NOMO-1 (cell line): ENCODE data around the gene CCDC63.
"Not testable (repeated sequence)": the region's sequence is repeated elsewhere in the genome, so short reads cannot be mapped to it uniquely, and the experiment has no call there.

ENCODE experiments used
- DNase-seq, 2 experiments: peaks; one replicate each; lab custom pipeline; 2025; ENCODE audit not compliant: unreplicated experiment in 2 of 2; lab: John Stamatoyannopoulos, UW

Gene CCDC63

GRCh38 chr12:110844131-110844530, 2.7 kb upstream of the CCDC63 start:
- no peak for DNase-seq

GRCh38 chr12:110844551-110845338, 2.0 kb upstream of the CCDC63 start:
- DNase-seq: peak in 1 of 2 experiments; percentile 29

- DNase-seq: no peak
Measured at GRCh38 chr12:110845339-110845682, 1.5 kb upstream of the CCDC63 start.

- DNase-seq: no peak
Measured at GRCh38 chr12:110848314-110848923, 1.6 kb downstream of the CCDC63 start.

- DNase-seq: no peak
Measured at GRCh38 chr12:110849221-110849620, 2.4 kb downstream of the CCDC63 start.

GRCh38 chr12:110849748-110850403, 3.1 kb downstream of the CCDC63 start:
- DNase-seq: no peak

- no peak for DNase-seq
Measured at GRCh38 chr12:110850762-110851161, 4.0 kb downstream of the CCDC63 start.

GRCh38 chr12:110853836-110854235, 7.0 kb downstream of the CCDC63 start:
- DNase-seq: no peak

GRCh38 chr12:110856542-110856941, 9.8 kb downstream of the CCDC63 start:
- DNase-seq: no peak

GRCh38 chr12:110857528-110857927, 10.7 kb downstream of the CCDC63 start:
- no peak for DNase-seq

- not testable (repeated sequence) for DNase-seq
Measured at GRCh38 chr12:110857954-110858353, 11.2 kb downstream of the CCDC63 start.

GRCh38 chr12:110858848-110859247, 12.1 kb downstream of the CCDC63 start:
- no peak for DNase-seq

GRCh38 chr12:110860833-110861296, 14.1 kb downstream of the CCDC63 start:
- DNase-seq: peak; percentile 75 to 86

GRCh38 chr12:110861729-110862128, 14.9 kb downstream of the CCDC63 start:
- DNase-seq: no peak

- no peak for DNase-seq
Measured at GRCh38 chr12:110862329-110862728, 15.5 kb downstream of the CCDC63 start.

- no peak for DNase-seq
Measured at GRCh38 chr12:110863161-110863560, 16.4 kb downstream of the CCDC63 start.

- no peak for DNase-seq
Measured at GRCh38 chr12:110865521-110865920, 18.7 kb downstream of the CCDC63 start.

GRCh38 chr12:110869026-110869425, 22.2 kb downstream of the CCDC63 start:
- DNase-seq: peak; percentile 82 to 94

- no peak for DNase-seq
Measured at GRCh38 chr12:110869803-110870202, 23.0 kb downstream of the CCDC63 start.

- no peak for DNase-seq
Measured at GRCh38 chr12:110872100-110872499, 25.3 kb downstream of the CCDC63 start.

GRCh38 chr12:110874351-110874750, 27.6 kb downstream of the CCDC63 start:
- DNase-seq: no peak

- DNase-seq: no peak
Measured at GRCh38 chr12:110874781-110875180, 28.0 kb downstream of the CCDC63 start.
